Activated CD8-positive, alpha-beta T cell treated with anti-CD3 and anti-CD28 coated beads for 36 hours (primary cell): ENCODE results near the gene KLHL1. TPM values are rescaled to one million over a fixed set of nuclear protein-coding genes. Genes with fewer than 3 reads are reported as not detected.

ENCODE experiments used
- ATAC-seq: fragments of 200-7000 bp; cut with Tn5 transposase; one replicate; pipeline ENCODE4 v1.10.0; 2021; ENCODE audit warnings: mild to moderate bottlenecking, moderate library complexity
- CTCF ChIA-PET: fragments of 350-600 bp; sonication (Branson Sonifier 250); formaldehyde crosslinking; loops from one replicate; lab custom pipeline; 2021; ENCODE audit warnings: antibody characterized with exemption; lab: Charles Lee
- POLR2A ChIA-PET: fragments of 350-600 bp; sonication (Branson Sonifier 250); formaldehyde crosslinking; loops from one replicate; lab custom pipeline; 2021; ENCODE audit warnings: antibody characterized with exemption; lab: Charles Lee
- DNase-seq: peaks from one replicate; pipeline ENCODE4 v3.0.0-alpha.2; 2020
- H3K27ac Mint-ChIP-seq: one replicate; pipeline ENCODE4 v1.8.0; 2021; ENCODE audit warnings: mild to moderate bottlenecking, mixed read lengths
- H3K27me3 Mint-ChIP-seq: one replicate; pipeline ENCODE4 v1.8.0; 2021; ENCODE audit warnings: mixed read lengths
- H3K36me3 Mint-ChIP-seq: one replicate; pipeline ENCODE4 v1.8.0; 2021; ENCODE audit warnings: low read depth, mixed read lengths
- H3K4me1 Mint-ChIP-seq: one replicate; pipeline ENCODE4 v1.8.0; 2021; ENCODE audit warnings: low read depth, mixed read lengths
- H3K4me3 Mint-ChIP-seq: one replicate; pipeline ENCODE4 v1.8.0; 2021; ENCODE audit warnings: mild to moderate bottlenecking, moderate library complexity, mixed read lengths
- H3K9me3 Mint-ChIP-seq: one replicate; pipeline ENCODE4 v1.8.0; 2021; ENCODE audit warnings: mixed read lengths
- CTCF ChIP-seq: fragments of 200-600 bp; IDR thresholded peaks from one replicate; pipeline ENCODE4 v1.8.0; 2022; ENCODE audit warnings: antibody characterized with exemption, mild to moderate bottlenecking
- intact Hi-C: fragments of 100-400 bp; cut with micrococcal nuclease; formaldehyde crosslinking; loops from one replicate; pipeline ENCODE4 v1.10.0; 2022
- total RNA-seq, 2 experiments: library from RNA; stranded (reverse); gene quantifications; one replicate each; pipeline ENCODE4 v1.2.3, GENCODE V29; 2021

Gene KLHL1
- total RNA-seq, 2 experiments from 2014 or later: not detected

- no peak for DNase-seq
- H3K4me3 Mint-ChIP-seq: no peak overlapping the region
- no peak for ATAC-seq
- ChIA-PET POLR2A (no interaction called here), CTCF (no interaction called here)
- intact Hi-C loops: no loop called here
- no peaks in the 10 kb centered on the region for H3K27me3 Mint-ChIP-seq
- H3K27ac Mint-ChIP-seq: no peak overlapping the region
- no peak for TF ChIP-seq CTCF
- H3K36me3 Mint-ChIP-seq: no peaks in the 10 kb centered on the region
- peaks cover 13% of the 10 kb centered on the region for H3K9me3 Mint-ChIP-seq
- H3K4me1 Mint-ChIP-seq: no peaks in the 10 kb centered on the region
These were observed 432.0 kb downstream of the KLHL1 start for GRCh38 chr13:69676286-69676685.

- POLR2A ChIA-PET: interaction anchor here (0.7 kb wide), 1 partner anchor 1630 kb away, joined by 5 read pairs; no protein-coding TSS in a partner anchor
- ATAC-seq (no peak), DNase-seq (no peak)
- TF ChIP-seq CTCF: no peak
- no peak overlapping the region for H3K4me3 Mint-ChIP-seq
- no peaks in the 10 kb centered on the region for H3K27me3 Mint-ChIP-seq
- H3K9me3 Mint-ChIP-seq: peaks cover 25% of the 10 kb centered on the region
- no peak overlapping the region for H3K27ac Mint-ChIP-seq
- intact Hi-C loops: no loop called here
- CTCF ChIA-PET: no interaction called here
- H3K4me1 Mint-ChIP-seq: no peaks in the 10 kb centered on the region
- H3K36me3 Mint-ChIP-seq: no peaks in the 10 kb centered on the region
These were observed 448.1 kb downstream of the KLHL1 start for GRCh38 chr13:69660155-69660554.

- intact Hi-C loops: no loop called here
- H3K36me3 Mint-ChIP-seq: no peaks in the 10 kb centered on the region
- H3K9me3 Mint-ChIP-seq: peaks cover 22% of the 10 kb centered on the region
- H3K4me3 Mint-ChIP-seq: no peak overlapping the region
- no peak for TF ChIP-seq CTCF
- H3K27me3 Mint-ChIP-seq: no peaks in the 10 kb centered on the region
- no peak for DNase-seq
- CTCF ChIA-PET: no interaction called here
- no peak overlapping the region for H3K27ac Mint-ChIP-seq
- POLR2A ChIA-PET: no interaction called here
- ATAC-seq: no peak
- H3K4me1 Mint-ChIP-seq: no peaks in the 10 kb centered on the region
These were observed 450.6 kb downstream of the KLHL1 start for GRCh38 chr13:69657676-69658075.

- ATAC-seq (no peak), DNase-seq (no peak)
- TF ChIP-seq CTCF: no peak
- H3K36me3 Mint-ChIP-seq: no peaks in the 10 kb centered on the region
- H3K4me3 Mint-ChIP-seq: no peak overlapping the region
- intact Hi-C loops: no loop called here
- no peaks in the 10 kb centered on the region for H3K27me3 Mint-ChIP-seq
- ChIA-PET POLR2A (no interaction called here), CTCF (no interaction called here)
- no peaks in the 10 kb centered on the region for H3K4me1 Mint-ChIP-seq
- peaks cover 15% of the 10 kb centered on the region for H3K9me3 Mint-ChIP-seq
- H3K27ac Mint-ChIP-seq: no peak overlapping the region
These were observed 453.9 kb downstream of the KLHL1 start for GRCh38 chr13:69654392-69654791.

Other genes with a start within 250 kb of the KLHL1 start
- gene ATXN8OS, start 626 bp downstream of the KLHL1 start, total RNA-seq: not detected